Embryonic facial prominence (tissue), 1 donor: ENCODE measurements around the gene TBATA.
"Not testable (repeated sequence)": the region's sequence is repeated elsewhere in the genome, so short reads cannot be mapped to it uniquely, and the experiment has no call there.

Experiments
- DNase-seq: peaks from one replicate; pipeline ENCODE4 v3.0.0-alpha.2; 2016; ENCODE audit errors: extremely low spot score

Gene TBATA

DNA sequence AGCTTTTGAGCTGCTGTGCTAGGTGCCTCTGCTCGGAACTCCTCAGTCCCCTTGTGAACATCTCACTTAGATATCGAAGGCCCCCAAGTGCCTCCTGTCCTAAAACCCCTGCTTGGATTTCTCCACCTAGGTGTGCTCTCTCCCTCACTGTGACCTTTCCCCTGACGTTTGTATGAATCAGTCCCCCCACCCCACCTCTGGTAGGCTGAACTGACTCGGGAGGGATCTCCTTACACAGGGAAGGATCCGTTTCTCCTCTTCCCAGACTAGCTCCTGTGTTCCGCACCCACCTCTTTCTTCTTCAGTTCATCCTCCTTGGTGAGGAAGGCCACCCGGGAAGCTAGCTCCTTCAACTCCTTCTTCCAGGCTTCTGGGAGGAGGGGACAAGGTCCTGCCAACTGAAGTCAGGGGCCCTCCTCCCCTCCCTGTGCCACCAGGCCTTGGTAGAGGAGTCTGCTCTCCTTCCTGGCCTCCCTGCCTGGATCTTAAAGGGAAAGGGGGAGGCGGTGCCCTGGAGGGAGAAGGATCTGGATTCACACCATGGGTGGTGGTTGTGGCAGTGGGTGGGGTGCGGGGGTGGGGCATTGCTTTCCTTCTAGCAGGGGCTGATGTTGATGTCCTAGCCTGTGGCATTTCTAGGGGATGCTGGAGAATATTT lies 6.8 kb downstream of the TBATA start:
- no peak for DNase-seq

DNA sequence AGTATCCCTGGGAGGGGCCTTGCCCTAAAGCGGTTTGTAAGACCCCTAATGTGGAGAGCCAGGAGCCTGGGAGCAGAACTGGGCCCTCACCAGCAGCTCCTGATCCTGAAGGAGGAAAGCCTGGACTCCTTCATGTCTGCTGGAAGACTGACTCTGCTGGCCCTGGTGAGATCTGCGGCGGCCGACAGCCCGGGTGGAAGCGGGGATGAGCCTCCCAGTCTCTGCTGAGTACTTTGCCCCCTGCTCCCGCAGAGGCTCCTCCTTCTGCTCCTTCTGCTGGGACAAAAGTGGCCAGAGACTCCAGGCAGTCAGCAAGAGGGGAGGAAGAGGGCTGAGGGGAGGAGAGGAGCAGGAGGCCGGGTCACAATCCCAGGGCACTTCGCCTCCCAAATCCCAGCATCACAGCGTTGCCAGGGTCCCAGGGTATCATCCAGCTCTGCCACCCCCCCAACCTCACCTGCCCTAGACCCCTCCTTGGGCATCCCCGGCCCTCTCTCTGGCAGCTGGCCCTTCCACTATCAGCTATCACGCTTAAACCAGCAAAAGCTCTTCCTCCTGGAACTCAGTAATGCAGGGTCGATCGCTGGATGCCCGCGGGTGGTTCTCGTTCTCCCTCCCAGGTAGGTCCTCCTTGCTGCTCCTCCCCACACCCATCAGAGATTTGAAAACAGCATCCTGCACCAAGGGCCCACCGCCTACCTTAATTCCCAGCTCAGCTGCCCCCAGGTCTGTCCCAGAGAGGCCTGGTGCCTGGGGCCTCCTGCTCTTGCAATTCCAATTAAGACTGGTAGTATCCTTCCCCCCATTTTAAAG lies 7.9 kb downstream of the TBATA start:
- DNase-seq, result no peak

DNA sequence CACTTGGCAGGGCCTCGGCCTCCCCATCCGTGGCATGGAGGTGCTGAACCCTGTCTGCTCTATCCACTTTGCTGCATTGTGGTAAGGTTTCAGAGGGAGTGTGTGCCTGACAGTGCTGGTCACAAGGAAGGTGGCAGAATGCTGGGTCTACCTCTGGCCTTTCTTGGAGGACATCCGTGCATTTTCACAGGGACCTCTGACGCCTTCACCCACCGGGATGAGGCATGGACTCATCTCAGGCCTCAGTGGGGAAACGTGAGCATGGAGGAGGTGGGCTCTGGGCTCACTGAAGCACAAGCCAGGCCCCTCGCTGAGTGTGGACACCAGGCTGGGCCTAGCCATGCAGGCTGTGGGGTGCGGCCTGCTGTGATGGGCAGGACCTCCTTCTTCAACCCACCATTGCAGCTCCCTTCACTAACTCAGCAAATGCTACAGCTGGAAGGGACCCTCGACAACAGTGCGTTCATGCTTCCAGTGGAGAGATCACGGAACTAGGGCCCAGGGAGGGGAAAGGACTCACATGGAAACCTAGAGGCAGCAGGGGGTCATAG lies 8.6 kb downstream of the TBATA start:
- DNase-seq, result no peak

DNA sequence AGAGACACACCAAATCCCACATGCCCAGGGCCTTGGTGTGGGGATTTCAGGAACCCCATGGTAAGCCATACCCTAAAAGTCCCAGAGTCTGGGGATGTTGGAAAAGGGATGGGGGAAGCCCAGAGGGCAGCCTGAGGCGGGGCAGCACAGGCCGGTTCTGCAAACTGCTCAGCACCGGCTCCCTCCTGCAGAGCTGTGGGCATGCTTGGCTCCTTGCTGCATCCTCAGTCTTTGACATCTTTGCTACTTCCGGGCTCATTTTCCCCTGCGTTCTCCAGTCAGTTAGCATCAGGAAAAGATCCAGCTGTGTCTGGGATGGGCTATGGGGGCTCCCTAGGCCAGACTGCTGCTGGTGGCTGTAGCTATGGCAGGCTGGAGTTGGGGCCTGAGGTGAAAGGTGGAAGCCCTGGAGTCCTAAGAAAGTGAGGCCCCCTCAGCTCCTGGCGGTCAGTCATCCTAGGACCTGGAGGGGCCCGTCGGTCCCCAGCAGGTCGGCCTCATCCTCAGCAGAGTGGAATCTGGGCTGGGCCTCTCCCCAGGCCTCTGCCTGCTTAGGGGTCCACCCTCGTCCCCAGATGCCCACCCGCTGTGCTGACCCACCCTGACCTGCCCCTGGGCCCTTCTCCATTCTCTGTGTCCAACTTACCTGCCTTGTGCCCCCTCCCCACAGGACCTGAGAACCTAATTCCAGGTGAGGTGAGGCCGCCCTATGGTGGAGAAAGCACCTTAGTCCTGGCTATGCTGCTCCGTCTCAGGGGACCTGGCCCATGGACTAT lies 9.3 kb downstream of the TBATA start:
- no peak for DNase-seq

DNA sequence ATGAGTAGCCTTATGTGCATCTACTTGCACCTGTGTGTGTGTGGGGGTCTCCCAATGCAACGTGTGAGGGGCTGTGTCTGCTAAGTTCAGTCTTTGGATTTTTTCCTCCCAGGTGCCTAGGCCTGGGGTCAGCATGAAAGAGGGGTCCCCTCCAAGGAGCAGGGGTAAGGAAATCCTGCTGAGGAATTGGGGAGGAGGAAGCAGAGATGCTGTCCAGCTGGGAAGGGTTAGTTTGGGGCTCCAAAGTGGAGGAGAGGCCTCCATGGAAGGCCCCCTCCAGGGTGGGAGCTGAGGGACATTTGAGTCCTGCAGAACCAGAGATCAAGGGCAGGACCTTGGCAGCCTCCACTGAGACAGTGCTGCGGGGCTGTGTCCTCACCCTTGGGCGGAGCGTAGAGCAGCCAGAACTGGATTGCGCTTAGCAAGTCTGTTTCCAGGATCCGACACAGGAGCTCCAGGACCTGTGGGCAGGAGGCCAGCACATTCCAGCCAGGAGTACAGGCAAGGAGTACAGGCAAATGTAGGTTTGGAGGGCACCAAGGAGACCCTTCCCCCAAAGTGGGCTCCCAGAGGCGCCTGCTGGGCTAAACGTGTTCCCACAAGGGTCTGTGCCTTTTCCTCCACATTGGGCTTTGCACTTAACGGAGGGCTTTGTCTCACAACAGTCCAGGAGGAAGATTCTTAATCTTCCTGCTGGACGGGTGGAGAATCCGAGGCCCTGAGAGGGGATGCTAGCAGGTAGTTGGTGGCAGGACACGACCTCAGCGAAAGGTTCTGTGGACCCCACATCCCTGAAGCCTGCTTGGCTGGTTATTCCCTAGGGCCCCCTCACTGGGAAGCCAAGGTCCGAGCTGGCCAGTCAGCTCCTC lies 10.1 kb downstream of the TBATA start:
- DNase-seq, result no peak

DNA sequence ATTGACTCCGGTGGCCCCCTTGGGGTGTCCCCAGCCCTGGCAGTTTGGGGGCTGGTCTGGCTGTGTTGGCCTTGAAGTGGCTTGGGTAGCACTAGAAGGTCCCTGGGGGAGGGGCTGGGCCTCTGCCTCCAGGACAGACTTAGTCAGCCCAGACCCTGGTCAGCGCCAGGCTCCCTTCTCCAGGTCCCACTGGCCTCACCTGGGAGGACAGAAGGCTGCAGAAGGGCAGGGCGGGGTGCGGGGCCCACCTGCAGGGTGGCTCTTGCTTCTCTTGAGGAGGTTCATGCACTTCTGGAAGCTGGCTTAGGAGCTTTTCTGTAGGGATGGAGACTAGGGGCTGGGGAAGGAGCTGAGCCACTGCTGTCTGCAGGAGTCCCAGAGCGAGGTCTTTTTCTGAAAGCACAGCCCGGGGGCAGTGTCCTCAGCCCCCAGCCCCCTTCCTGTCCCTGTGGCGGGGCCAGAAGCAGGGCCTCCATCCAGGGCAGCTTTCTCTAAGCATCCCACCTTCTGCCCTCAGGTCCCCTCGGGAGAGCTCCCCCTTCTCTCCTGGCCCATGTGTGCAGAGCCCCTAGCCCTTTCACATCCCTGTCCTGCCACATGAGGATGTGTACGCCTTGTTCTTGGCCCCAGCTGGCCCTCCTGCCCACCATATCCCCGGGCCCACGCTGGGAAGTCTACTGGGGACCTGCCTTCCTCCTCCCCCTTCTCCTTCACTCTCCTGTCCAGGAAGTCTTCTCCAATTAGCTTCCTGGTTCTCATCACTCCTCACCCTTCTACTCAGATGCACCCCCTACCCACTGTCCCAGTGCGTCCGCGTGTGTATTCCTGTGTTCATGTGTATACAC lies 11.0 kb downstream of the TBATA start:
- no peak for DNase-seq

DNA sequence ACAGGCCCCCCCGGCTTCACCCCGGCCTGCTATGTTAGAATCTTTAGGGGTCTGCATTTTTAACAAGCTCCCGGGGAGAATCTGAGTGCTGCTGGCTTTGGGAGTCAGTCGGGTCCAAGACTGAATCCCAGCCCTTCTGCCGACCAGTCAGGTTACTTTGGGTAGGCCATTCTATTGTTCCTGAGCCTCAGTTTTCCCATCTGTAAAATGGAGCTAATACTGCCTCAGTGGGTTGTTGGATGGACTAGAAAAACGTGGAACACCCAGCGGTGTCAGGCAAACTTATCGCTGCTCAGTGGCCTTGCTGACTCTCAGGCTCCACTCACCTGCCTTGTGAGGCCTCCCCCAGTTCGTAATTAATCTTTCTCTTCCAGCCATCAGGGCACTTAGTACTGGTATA lies 11.7 kb downstream of the TBATA start:
- DNase-seq, result no peak

DNA sequence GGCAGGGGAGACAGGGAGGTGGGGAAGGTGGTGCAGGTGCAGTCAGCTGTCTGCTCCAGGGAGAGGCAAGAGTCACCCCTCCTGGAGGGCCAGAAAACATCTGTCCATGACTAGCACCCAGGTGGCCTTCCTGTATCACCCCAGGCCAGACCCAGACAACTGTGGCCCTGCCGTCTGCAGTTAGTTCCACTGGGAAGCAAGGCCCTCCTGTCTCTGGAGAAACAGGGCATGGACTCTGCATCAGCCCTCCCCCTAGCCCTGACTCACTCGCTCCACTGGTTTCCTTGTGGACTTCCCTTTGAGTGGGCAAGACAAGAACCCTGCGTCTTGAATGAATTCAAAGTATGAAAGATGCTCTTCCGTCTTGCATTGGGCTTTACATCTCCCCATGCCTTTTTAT lies 12.6 kb downstream of the TBATA start:
- DNase-seq, result no peak

DNA sequence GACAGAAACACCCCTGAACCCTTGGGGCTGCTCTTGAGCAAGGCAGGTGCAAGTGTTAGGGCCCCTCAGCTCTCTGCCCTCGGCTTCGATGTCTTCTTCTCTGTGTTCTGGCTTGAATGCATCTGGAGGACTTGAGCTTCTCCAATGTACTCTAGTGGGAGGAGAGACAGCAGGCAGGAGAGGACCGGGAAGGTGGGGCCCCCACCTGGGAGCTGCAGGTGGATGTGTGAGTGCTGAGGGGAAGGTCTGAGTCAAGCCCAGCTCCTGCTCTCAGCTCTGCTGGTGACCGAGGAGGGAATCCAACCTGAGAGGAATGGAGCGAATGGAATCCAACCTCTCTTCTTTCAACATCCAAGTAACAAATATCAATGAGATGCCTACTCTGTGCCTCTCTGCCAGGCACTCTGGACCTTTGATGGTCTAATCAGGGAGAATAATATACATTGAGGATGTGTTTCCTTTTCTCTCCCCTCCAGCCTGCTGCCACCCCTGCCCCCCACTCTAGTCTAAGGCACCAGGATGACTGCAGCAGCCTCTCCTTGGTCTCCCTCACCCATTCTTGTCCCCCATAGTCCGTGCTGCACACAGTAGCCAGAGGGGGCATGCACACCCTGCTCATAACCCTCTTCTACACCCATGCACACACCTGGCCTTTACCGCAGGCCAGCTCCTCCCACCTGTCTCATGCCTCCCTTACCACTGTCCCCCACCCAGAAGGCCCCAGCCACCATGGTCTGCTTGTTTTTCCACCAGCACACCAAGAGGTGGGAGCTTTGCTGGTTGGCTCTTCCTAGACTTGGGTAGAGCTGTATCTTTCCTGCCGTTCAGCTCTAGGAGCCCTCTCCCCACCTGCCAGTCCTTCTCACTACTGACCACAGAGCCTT lies 13.6 kb downstream of the TBATA start:
- DNase-seq, result no peak

DNA sequence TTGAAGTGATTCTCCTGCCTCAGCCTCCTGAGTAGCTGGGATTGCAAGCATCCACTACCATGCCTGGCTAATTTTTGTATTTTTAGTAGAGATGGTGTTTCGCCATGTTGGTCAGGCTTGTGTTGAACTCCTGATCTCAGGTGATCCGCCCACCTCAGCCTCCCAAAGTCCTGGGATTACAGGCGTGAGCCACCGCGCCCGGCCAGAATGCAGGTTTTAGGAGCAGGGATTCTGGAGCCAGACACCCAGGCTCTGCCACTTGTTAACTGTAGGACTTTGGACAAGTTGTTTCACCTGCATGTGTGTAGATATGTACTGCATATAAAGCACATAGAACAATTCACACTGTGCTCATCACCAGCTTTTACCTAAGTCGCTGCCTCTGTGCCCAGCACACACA lies 14.7 kb downstream of the TBATA start:
- not testable (repeated sequence) for DNase-seq

DNA sequence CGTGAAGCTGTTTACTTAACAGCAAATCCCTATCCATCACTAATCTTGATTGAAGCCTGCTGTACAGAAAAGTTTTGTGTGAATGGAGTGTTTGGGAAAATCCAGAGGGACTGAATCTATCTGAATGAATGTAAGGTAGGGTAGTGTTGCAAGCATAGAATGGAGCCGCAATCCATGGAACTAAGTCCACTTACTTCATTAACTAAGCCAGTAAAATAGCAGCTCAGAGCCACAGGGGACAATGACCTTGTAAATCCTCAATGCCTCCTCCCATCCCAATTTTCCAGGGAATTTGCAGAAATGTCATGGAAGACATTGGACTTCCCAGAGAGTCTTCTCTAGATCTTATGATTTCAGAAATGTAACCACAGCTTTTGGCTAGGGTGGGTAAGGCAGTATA lies 15.2 kb downstream of the TBATA start:
- DNase-seq, result no peak

DNA sequence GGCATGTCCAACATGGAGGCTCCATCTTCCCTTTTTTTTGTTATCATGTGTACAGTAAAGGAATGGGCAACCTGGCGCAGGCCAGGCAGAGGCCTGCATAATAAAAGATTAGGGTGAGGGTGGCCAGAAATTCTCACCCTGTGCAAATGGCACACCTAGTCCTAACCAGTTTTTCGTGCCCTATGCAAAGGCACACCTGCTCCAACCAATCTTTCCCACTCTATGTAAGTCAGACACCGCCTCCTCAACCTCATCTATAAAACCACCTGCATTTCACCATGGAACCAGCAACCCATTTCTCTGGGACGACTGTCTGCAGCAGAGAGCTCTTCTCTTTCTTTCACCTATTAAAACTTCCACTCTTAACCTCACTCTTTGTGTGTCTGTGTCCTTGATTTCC lies 16.1 kb downstream of the TBATA start:
- DNase-seq, result no peak

DNA sequence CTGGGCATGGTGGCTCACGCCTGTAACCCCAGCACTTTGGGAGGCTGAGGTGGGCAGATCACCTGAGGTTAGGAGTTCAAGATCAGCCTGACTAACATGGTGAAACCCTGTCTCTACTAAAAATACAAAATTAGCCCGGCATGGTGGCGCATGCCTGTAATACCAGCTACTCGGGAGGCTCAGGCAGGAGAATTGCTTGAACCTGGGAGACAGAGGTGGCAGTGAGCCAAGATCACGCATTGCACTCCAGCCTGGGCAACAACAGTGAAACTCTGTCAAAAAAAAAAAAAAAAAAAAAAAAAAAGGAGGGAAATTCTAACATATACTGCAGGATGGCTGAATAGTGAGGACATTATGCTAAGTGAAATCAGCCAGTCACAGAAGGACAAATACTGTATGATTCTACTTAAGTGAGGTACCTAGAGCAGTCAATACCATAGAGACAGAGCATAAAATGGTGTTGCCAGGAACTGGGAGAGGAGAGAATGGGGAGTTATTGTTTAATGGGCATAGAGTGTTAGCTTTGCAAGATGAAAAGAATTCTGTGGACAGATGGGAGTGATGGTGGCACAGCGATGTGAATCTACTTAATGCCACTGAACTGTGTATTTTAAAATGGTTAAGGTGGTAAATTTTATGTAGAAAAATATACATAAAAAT lies 17.0 kb downstream of the TBATA start:
- DNase-seq, result not testable (repeated sequence)

DNA sequence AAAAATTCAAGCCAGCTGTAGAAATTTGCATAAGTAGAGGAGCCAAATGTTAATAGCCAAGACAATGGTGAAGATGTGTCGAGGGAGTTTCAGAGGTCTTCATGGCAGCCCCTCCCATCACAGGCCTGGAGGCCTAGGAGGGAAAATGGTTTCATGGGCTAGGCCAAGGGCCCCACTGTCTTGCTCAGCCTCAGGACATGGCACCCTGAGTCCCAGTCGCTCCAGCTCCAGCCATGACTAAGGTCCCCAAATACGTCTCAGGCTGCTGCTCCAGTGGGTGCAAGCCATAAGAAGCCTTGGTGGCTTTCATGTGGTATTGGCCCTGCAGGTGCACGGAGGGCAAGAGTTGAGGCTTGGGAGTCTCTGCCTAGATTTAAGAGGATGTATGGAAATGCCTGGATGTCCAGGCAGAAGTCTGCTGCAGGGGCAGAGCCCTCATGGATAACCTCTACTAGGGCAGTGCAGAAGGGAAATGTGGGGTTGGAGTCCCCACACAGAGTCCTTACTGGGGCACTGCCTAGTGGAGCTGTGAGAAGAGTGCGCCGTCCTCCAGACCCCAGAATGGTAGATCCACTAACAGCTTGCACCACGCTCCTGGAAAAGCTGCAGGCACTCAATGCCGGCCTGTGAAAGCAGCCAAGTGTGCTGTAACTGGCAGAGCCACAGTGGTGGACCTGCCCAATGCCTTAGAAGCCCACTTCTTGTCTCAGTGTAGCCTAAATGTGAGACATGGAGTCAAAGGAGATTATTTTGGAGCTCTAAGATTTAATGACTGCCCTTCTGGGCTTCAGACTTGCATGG lies 19.2 kb downstream of the TBATA start:
- DNase-seq, result no peak

DNA sequence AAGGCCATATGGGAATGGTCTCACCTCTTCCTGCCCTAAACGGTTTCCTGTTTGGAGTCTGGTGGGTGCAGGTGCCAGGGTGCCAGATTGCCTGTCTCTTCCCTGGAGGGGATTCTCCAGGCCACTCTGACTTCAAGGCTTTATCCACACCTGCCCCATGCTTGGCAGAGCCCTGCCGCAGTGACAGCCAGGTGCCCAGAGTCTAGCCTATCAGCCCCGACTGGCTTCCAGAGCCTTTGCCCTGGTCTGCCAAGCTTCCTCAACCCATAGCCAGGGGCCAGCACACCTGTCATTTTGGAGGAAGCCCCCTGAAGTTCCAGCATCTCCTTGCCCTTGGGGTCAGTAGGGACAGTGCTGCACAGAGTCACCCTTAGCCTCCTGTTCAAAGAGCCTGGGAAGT lies 21.6 kb downstream of the TBATA start:
- DNase-seq, result no peak

DNA sequence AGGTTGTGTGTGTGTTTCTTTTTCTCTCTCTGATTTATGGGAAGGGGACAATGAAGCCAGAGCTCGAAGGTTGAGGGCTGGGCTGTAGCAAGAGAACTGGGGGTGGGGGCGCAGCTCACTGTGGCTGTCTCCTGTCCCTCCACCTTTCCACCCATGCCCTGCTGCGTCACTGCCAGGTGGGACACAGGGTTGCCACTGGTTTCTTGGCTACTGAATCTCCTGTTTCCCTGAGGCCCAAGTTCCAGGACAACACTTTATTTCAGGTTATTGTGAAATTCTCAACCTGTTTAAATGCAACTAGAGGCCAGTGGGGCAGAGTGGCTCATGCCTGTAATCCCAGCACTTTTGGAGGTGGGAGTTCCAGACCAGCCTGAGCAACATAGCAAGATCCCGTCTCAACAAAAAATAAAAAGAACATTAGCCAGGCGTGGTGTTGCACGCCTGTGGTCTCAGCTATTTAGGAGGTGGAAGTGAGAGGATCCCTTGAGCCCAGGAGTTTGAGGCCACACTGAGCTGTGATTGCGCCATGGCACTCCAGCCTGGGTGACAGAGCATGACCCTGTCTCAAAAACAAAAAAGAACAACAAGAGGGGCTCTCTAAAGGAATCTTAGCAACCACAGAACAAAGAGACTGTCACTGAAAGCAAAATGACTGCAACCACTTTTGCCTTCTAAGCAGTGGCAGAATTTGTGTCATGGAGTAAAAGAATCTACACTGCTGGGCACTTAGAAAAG lies 22.6 kb downstream of the TBATA start:
- no peak for DNase-seq

DNA sequence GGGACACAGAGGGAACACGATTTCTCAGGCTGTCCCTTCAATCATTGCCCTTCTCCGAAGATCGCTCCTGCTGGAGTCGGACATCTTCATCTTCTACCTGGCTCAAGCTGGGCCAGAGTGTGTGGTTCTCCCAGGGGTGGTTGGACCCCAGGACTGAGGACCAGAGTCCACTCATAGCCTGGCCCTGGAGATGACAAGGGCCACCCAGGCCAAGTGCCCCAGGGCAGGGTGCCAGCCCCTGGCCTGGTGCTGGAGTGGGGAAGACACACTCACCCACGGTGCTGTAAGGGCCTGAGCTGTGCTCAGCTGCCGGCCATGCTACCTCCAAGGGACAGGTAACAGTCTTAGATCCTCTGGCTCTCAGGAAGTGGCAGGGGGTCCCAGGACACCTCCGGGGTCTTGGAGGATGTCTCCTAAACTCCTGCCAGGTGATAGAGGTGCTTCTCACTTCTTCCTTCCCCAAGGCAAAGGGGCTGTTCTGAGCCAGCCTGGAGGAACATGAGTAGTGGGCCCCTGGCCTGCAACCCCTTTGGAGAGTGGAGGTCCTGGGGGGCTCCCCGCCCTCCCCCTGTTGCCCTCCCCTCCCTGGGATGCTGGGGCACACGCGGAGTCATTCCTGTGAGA lies 23.3 kb downstream of the TBATA start:
- DNase-seq, result no peak
